GM12878 (cell line): Measurements from ENCODE around the gene FBXW9. TPM values are rescaled to one million over a fixed set of nuclear protein-coding genes. Genes with fewer than 3 reads are reported as not detected.

ENCODE experiments used
- BRCA1 ChIP-seq: IDR thresholded peaks from 2 replicates; pipeline ENCODE4 v1.6.1; 2011; ENCODE audit warnings: low read depth, low read length, improper control_type of control experiment
- ELK1 ChIP-seq: IDR thresholded peaks from 2 replicates; pipeline ENCODE4 v1.6.1; 2012; ENCODE audit warnings: low read depth, low read length, improper control_type of control experiment
- FOS ChIP-seq: IDR thresholded peaks from 3 replicates; pipeline ENCODE4 v1.6.1; 2011; ENCODE audit warnings: borderline replicate concordance; ENCODE audit not compliant: insufficient read length; ENCODE audit errors: extremely low read depth
- NR2C1 ChIP-seq: fragments of 450-650 bp; IDR thresholded peaks from 2 replicates; pipeline ENCODE4 v1.6.1; 2017; ENCODE audit warnings: antibody characterized with exemption, mild to moderate bottlenecking, moderate library complexity
- PAX5 ChIP-seq: IDR thresholded peaks from 2 replicates; pipeline ENCODE4 v1.6.1; 2011; ENCODE audit warnings: low read depth, low read length, borderline replicate concordance
- PBX3 ChIP-seq: IDR thresholded peaks from 2 replicates; pipeline ENCODE4 v1.6.1; 2011; ENCODE audit warnings: mild to moderate bottlenecking, low read depth, low read length, moderate library complexity; ENCODE audit not compliant: insufficient replicate concordance
- PML ChIP-seq: IDR thresholded peaks from 2 replicates; pipeline ENCODE4 v1.6.1; 2012; ENCODE audit warnings: low read length, inconsistent platforms
- PRDM15 ChIP-seq: fragments of 450-650 bp; formaldehyde crosslinking; IDR thresholded peaks from 2 replicates; pipeline ENCODE4 v1.4.0; 2020; ENCODE audit warnings: mild to moderate bottlenecking, moderate library complexity
- SIN3A ChIP-seq: IDR thresholded peaks from 2 replicates; pipeline ENCODE4 v1.6.1; 2012; ENCODE audit warnings: low read depth, low read length, improper control_type of control experiment
- SKIL ChIP-seq: fragments of 450-650 bp; IDR thresholded peaks from 2 replicates; pipeline ENCODE4 v1.6.1; 2017; ENCODE audit warnings: mild to moderate bottlenecking, low read depth, inconsistent platforms; ENCODE audit not compliant: poor library complexity, severe bottlenecking
- WRNIP1 ChIP-seq: IDR thresholded peaks from 2 replicates; pipeline ENCODE4 v1.6.1; 2011; ENCODE audit warnings: low read depth, low read length, improper control_type of control experiment, borderline replicate concordance
- ZBTB40 ChIP-seq: fragments of 450-650 bp; IDR thresholded peaks from 2 replicates; pipeline ENCODE4 v1.6.1; 2016; ENCODE audit warnings: mild to moderate bottlenecking, moderate library complexity, borderline replicate concordance
- polyA plus RNA-seq, 11 experiments: library from polyadenylated mRNA; depleted of rRNA in 4 of 11; unstranded in 6 of 11; stranded (reverse) in 5 of 11; fragments of >200 nt; fragmentation: Nextera tagmentation in 4 of 11; fragmentation: Illumina TruSeq in 1 of 11; extraction: Ambion mirVana in 4 of 11; extraction: Trizol in 1 of 11; gene quantifications; 1 replicate in 1 of 11; 2 replicates in 10 of 11; pipeline versions ENCODE4 v1.2.1 to v1.2.3, GENCODE V29; 2011 to 2016; ENCODE audit warnings: inconsistent platforms in 2 of 11, missing spikeins in 2 of 11, low read depth in 1 of 11
- total RNA-seq, 4 experiments: library from RNA; depleted of rRNA in 3 of 4; stranded (reverse); fragments of >200 nt in 3 of 4; fragmentation: Illumina TruSeq in 1 of 4; extraction: Trizol in 1 of 4; gene quantifications; 2 replicates each; pipeline versions ENCODE4 v1.2.1 to v1.2.3, GENCODE V29; 2013 to 2021

The FBXW9 gene
- total and polyA plus RNA-seq, 10 of the 15 experiments (the other 5 are each of a cell fraction or from before 2014, with no cell fraction given), result 0.21 to 14.8 (median 7.3) TPM

- TF ChIP-seq SIN3A (peak; percentile 81), NR2C1 (peak; percentile 97), PRDM15 (CRISPR knock-in tag) (no peak), ZBTB40 (peak; percentile 100), PAX5 (no peak), BRCA1 (no peak), PML (peak; percentile 86; the same call in 1 of the 2 replicates), PBX3 (no peak), WRNIP1 (peak; percentile 93; the same call in 1 of the 2 replicates), FOS (no peak), ELK1 (peak; percentile 71; the same call in 1 of the 2 replicates), SKIL (peak; percentile 92)
Observed at GRCh38 chr19:12669270-12670158, 26.9 kb downstream of the FBXW9 start (continued).
